Transverse colon (tissue), 3 donors: Measurements from ENCODE around the gene CRABP2.

Experiments used
- POLR2A ChIP-seq: fragments of 450-650 bp; IDR thresholded peaks from one replicate; pipeline ENCODE4 v1.6.1; 2016; ENCODE audit warnings: antibody characterized with exemption, mild to moderate bottlenecking, moderate library complexity
- POLR2AphosphoS5 ChIP-seq, 3 donors: sonication (generic); formaldehyde crosslinking; IDR thresholded peaks; one replicate each; pipeline ENCODE4 v1.6.1; 2016; ENCODE audit warnings: antibody characterized with exemption in 3 of 3

DNA sequence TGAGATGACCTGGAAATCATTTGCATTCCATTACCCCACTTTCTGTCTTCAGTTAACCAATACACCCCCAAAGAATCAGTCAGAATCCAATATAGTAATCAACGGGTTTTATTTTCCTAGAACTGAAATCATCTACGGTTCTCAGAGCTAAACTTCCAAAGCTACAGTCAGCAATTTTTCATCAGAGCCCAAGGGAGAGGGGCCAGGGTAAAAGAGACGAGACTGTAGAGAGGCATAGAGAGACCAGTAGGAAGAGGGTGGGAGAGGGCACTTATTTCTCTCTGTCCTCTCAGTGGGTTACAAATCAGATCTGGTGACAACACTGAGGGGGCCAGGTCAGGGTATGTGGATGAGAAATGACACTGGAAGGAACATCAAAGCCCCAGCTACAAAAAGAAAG, 36.6 kb upstream of the CRABP2 start:
- TF ChIP-seq POLR2AphosphoS5 (IDR thresholded peaks at IDR 0.05) = no peak
- no peak for TF ChIP-seq POLR2A
